Measurements from ENCODE around the gene AMPH. TPM values are rescaled to one million over a fixed set of nuclear protein-coding genes. Genes with fewer than 3 reads are reported as not detected.

AMPH gene
- total and polyA plus RNA-seq, 7 experiments from 2014 or later, result 0.11 to 0.28 TPM; not detected in 5

GRCh38 chr7:38335128-38335491 lies 296.1 kb downstream of the AMPH start:
- no peak overlapping the region for H3K27ac ChIP-seq (ENCODE audit: low read depth, low read length)
- no peaks in the 10 kb centered on the region for H3K36me3 Mint-ChIP-seq
- ATAC-seq (peak; percentile 31), DNase-seq (no peak)
- peaks cover 8 to 46% (median 36%) of the 10 kb centered on the region in 7 donors for H3K4me1 Mint-ChIP-seq
- H3K27ac Mint-ChIP-seq, result peak overlapping the region; percentile 48 to 92 (median 76)
- H3K4me3 Mint-ChIP-seq, result peak overlapping the region in 6 of 10 donors; percentile 54 to 76 (median 61)
- POLR2A ChIA-PET, result interaction anchor here (0.9 to 1.9 kb wide), 2 partner anchors 10 to 14 kb away, joined by 4 to 5 read pairs; no protein-coding TSS in a partner anchor
- H3K27me3 ChIP-seq (ENCODE audit: control insufficient read depth in 2 of 2, insufficient read depth in 2 of 2, low read length in 2 of 2), result no peaks in the 10 kb centered on the region
- H3K9me3 Mint-ChIP-seq, result no peaks in the 10 kb centered on the region
- no peaks in the 10 kb centered on the region for H3K9me3 ChIP-seq (ENCODE audit: control insufficient read depth in 2 of 3, low read length in 3 of 3)
- intact Hi-C loops (cut with micrococcal nuclease), result loop anchor here (1.0 to 5.0 kb wide), 7 partner anchors 16 to 228 kb away; partner anchors contain the start of gene STARD3NL (in 1 of the 2)
- H3K4me1 ChIP-seq (ENCODE audit: control insufficient read depth in 2 of 2, insufficient read depth in 2 of 2, low read length in 2 of 2), result peaks cover 14 to 22% of the 10 kb centered on the region in 2 donors
- no peaks in the 10 kb centered on the region for H3K36me3 ChIP-seq (ENCODE audit: control insufficient read depth in 2 of 3, insufficient read depth in 3 of 3, low read length in 3 of 3)
- CTCF ChIA-PET, result interaction anchor here (0.6 to 5.6 kb wide), 16 partner anchors 10 to 1570 kb away, joined by 3 to 78 read pairs (median 6); no protein-coding TSS in a partner anchor
- no peaks in the 10 kb centered on the region for H3K27me3 Mint-ChIP-seq
- peak overlapping the region; percentile 42 for H3K4me3 ChIP-seq (ENCODE audit: low read length)

GRCh38 chr7:38334163-38334562 lies 297.0 kb downstream of the AMPH start:
- H3K27me3 ChIP-seq (ENCODE audit: control insufficient read depth in 2 of 2, insufficient read depth in 2 of 2, low read length in 2 of 2), result no peaks in the 10 kb centered on the region
- H3K9me3 ChIP-seq (ENCODE audit: control insufficient read depth in 2 of 3, low read length in 3 of 3), result no peaks in the 10 kb centered on the region
- ChIA-PET CTCF (interaction anchor here (0.6 to 5.6 kb wide), 9 partner anchors 9 to 117 kb away, joined by 3 to 78 read pairs (median 11); no protein-coding TSS in a partner anchor), POLR2A (interaction anchor here (0.9 kb wide), 1 partner anchor 13 kb away, joined by 4 read pairs; no protein-coding TSS in a partner anchor)
- Mint-ChIP-seq H3K4me3 (peak overlapping the region in 3 of 10 donors; percentile 6 to 76 (median 71)), H3K27ac (peak overlapping the region in 4 of 9 donors; percentile 39 to 90 (median 70)), H3K27me3 (no peaks in the 10 kb centered on the region), H3K36me3 (no peaks in the 10 kb centered on the region), H3K9me3 (no peaks in the 10 kb centered on the region), H3K4me1 (peaks cover 8 to 46% (median 38%) of the 10 kb centered on the region in 7 donors)
- intact Hi-C loops (cut with micrococcal nuclease), result loop anchor here in 1 of 2 donors (2.0 kb wide), 1 partner anchor 111 kb away; no protein-coding TSS in a partner anchor
- H3K36me3 ChIP-seq (ENCODE audit: control insufficient read depth in 2 of 3, insufficient read depth in 3 of 3, low read length in 3 of 3), result no peaks in the 10 kb centered on the region
- peaks cover 21% of the 10 kb centered on the region in 2 donors for H3K4me1 ChIP-seq (ENCODE audit: control insufficient read depth in 2 of 2, insufficient read depth in 2 of 2, low read length in 2 of 2)
- H3K4me3 ChIP-seq (ENCODE audit: low read length), result no peak overlapping the region
- DNase-seq (no peak), ATAC-seq (no peak)
- no peak overlapping the region for H3K27ac ChIP-seq (ENCODE audit: low read depth, low read length)
